IPS-18c (cell line): ENCODE measurements around the gene SLC6A1.

ENCODE experiments used
- H3K4me3 ChIP-seq: 2 replicates; pipeline ENCODE4 v1.7.0; 2013; ENCODE audit warnings: low read depth, mild to moderate bottlenecking, low read length, moderate library complexity; ENCODE audit not compliant: insufficient read depth
- H3K9me3 ChIP-seq: one replicate; pipeline ENCODE4 v1.6.1; 2013; ENCODE audit warnings: mild to moderate bottlenecking, low read length, moderate library complexity; ENCODE audit not compliant: control insufficient read depth, insufficient read depth

SLC6A1 gene

GRCh38 chr3:11001658-11002021, 9.1 kb downstream of the SLC6A1 start:
- H3K4me3 ChIP-seq, result no peak overlapping the region

GRCh38 chr3:11002371-11002807, 9.8 kb downstream of the SLC6A1 start:
- H3K4me3 ChIP-seq, result no peak overlapping the region

More at GRCh38 chr3:11001658-11002021, 9.1 kb downstream of the SLC6A1 start:
- H3K9me3 ChIP-seq, result no peaks in the 10 kb centered on the region

GRCh38 chr3:11004563-11004962, 12.0 kb downstream of the SLC6A1 start:
- Histone ChIP-seq H3K9me3 (no peaks in the 10 kb centered on the region), H3K4me3 (no peak overlapping the region)

More at GRCh38 chr3:11002371-11002807, 9.8 kb downstream of the SLC6A1 start:
- no peaks in the 10 kb centered on the region for H3K9me3 ChIP-seq

- H3K9me3 ChIP-seq, result no peaks in the 10 kb centered on the region
- H3K4me3 ChIP-seq, result no peak overlapping the region
These were observed 13.2 kb downstream of the SLC6A1 start for GRCh38 chr3:11005686-11006256.

- Histone ChIP-seq H3K9me3 (no peaks in the 10 kb centered on the region), H3K4me3 (no peak overlapping the region)
These were observed 14.7 kb downstream of the SLC6A1 start for GRCh38 chr3:11006986-11007933.

GRCh38 chr3:11009898-11010297, 17.4 kb downstream of the SLC6A1 start:
- no peaks in the 10 kb centered on the region for H3K9me3 ChIP-seq

GRCh38 chr3:11010426-11011165, 18.0 kb downstream of the SLC6A1 start:
- H3K4me3 ChIP-seq, result no peak overlapping the region
- H3K9me3 ChIP-seq, result no peaks in the 10 kb centered on the region

More at GRCh38 chr3:11009898-11010297, 17.4 kb downstream of the SLC6A1 start:
- H3K4me3 ChIP-seq, result no peak overlapping the region

GRCh38 chr3:11014253-11014652, 21.7 kb downstream of the SLC6A1 start:
- H3K4me3 ChIP-seq, result no peak overlapping the region
- H3K9me3 ChIP-seq, result peaks cover 2% of the 10 kb centered on the region

GRCh38 chr3:11014752-11015151, 22.2 kb downstream of the SLC6A1 start:
- Histone ChIP-seq H3K9me3 (peaks cover 2% of the 10 kb centered on the region), H3K4me3 (no peak overlapping the region)

GRCh38 chr3:11015369-11015768, 22.8 kb downstream of the SLC6A1 start:
- H3K9me3 ChIP-seq, result peaks cover 2% of the 10 kb centered on the region
- no peak overlapping the region for H3K4me3 ChIP-seq

GRCh38 chr3:11016727-11017126, 24.2 kb downstream of the SLC6A1 start:
- Histone ChIP-seq H3K9me3 (peaks cover 2% of the 10 kb centered on the region), H3K4me3 (no peak overlapping the region)

- H3K4me3 ChIP-seq, result no peak overlapping the region
- peaks cover 2% of the 10 kb centered on the region for H3K9me3 ChIP-seq
These were observed 26.7 kb downstream of the SLC6A1 start for GRCh38 chr3:11019116-11019819.

GRCh38 chr3:11020764-11021163, 28.2 kb downstream of the SLC6A1 start:
- H3K9me3 ChIP-seq, result peaks cover 2% of the 10 kb centered on the region
- no peak overlapping the region for H3K4me3 ChIP-seq

GRCh38 chr3:11021611-11022011, 29.1 kb downstream of the SLC6A1 start:
- H3K4me3 ChIP-seq, result no peak overlapping the region
- peaks cover 7% of the 10 kb centered on the region for H3K9me3 ChIP-seq

- H3K4me3 ChIP-seq, result no peak overlapping the region
- peaks cover 5% of the 10 kb centered on the region for H3K9me3 ChIP-seq
These were observed 29.6 kb downstream of the SLC6A1 start for GRCh38 chr3:11022115-11022514.

- H3K4me3 ChIP-seq, result no peak overlapping the region
- H3K9me3 ChIP-seq, result peaks cover 5% of the 10 kb centered on the region
These were observed 31.6 kb downstream of the SLC6A1 start for GRCh38 chr3:11024181-11024580.

- peaks cover 5% of the 10 kb centered on the region for H3K9me3 ChIP-seq
- no peak overlapping the region for H3K4me3 ChIP-seq
These were observed 37.4 kb downstream of the SLC6A1 start for GRCh38 chr3:11029948-11030347.
